Adipocyte (in vitro differentiated cells): ENCODE data around the gene ZNF786.

Source experiments
- DNase-seq: peaks from one replicate; pipeline ENCODE4 v3.0.0-alpha.2; 2015; ENCODE audit warnings: low read depth
- H3K27me3 ChIP-seq: replicated peaks from 2 replicates; pipeline ENCODE4 v1.7.0; 2013; ENCODE audit warnings: mild to moderate bottlenecking, low read length, moderate library complexity; ENCODE audit not compliant: control insufficient read depth, insufficient read depth
- H3K36me3 ChIP-seq: 2 replicates; pipeline ENCODE4 v1.7.0; 2013; ENCODE audit warnings: low read length, mild to moderate bottlenecking, moderate library complexity; ENCODE audit not compliant: control insufficient read depth, insufficient read depth, severe bottlenecking
- H3K4me1 ChIP-seq: 2 replicates; pipeline ENCODE4 v1.7.0; 2013; ENCODE audit warnings: mild to moderate bottlenecking, low read length, moderate library complexity; ENCODE audit not compliant: control insufficient read depth, insufficient read depth
- H3K4me3 ChIP-seq: 2 replicates; pipeline ENCODE4 v1.7.0; 2013; ENCODE audit warnings: mild to moderate bottlenecking, low read length, moderate library complexity
- H3K9ac ChIP-seq: 2 replicates; pipeline ENCODE4 v1.7.0; 2013; ENCODE audit warnings: mild to moderate bottlenecking, low read length, moderate library complexity
- H3K9me3 ChIP-seq: 2 replicates; pipeline ENCODE4 v1.7.0; 2013; ENCODE audit warnings: mild to moderate bottlenecking, low read length, moderate library complexity; ENCODE audit not compliant: control insufficient read depth

ZNF786 gene

GRCh38 chr7:149027611-149028345 is 62.7 kb downstream of the ZNF786 start:
- H3K27me3 ChIP-seq: no peaks in the 10 kb centered on the region
- peaks cover 17% of the 10 kb centered on the region for H3K4me1 ChIP-seq
- peak overlapping the region; percentile 94 for H3K4me3 ChIP-seq
- peak; percentile 61 for DNase-seq
- peak overlapping the region; percentile 95 for H3K9ac ChIP-seq
- H3K9me3 ChIP-seq: no peaks in the 10 kb centered on the region
- no peaks in the 10 kb centered on the region for H3K36me3 ChIP-seq

- Histone ChIP-seq H3K9ac (peak overlapping the region; percentile 95), H3K4me3 (peak overlapping the region; percentile 94), H3K36me3 (no peaks in the 10 kb centered on the region), H3K27me3 (no peaks in the 10 kb centered on the region), H3K9me3 (no peaks in the 10 kb centered on the region), H3K4me1 (peaks cover 17% of the 10 kb centered on the region)
- DNase-seq: peak; percentile 24
These were observed 63.5 kb downstream of the ZNF786 start for GRCh38 chr7:149027055-149027454.

- no peaks in the 10 kb centered on the region for H3K27me3 ChIP-seq
- H3K4me1 ChIP-seq: peaks cover 10% of the 10 kb centered on the region
- no peak overlapping the region for H3K9ac ChIP-seq
- H3K36me3 ChIP-seq: peaks cover 16% of the 10 kb centered on the region
- no peaks in the 10 kb centered on the region for H3K9me3 ChIP-seq
- H3K4me3 ChIP-seq: no peak overlapping the region
- no peak for DNase-seq
These were observed 66.9 kb downstream of the ZNF786 start for GRCh38 chr7:149023662-149024061.

GRCh38 chr7:149022756-149023360 is 67.7 kb downstream of the ZNF786 start:
- H3K27me3 ChIP-seq: no peaks in the 10 kb centered on the region
- H3K9me3 ChIP-seq: no peaks in the 10 kb centered on the region
- peaks cover 16% of the 10 kb centered on the region for H3K36me3 ChIP-seq
- H3K9ac ChIP-seq: no peak overlapping the region
- DNase-seq: no peak
- no peak overlapping the region for H3K4me3 ChIP-seq
- H3K4me1 ChIP-seq: peaks cover 10% of the 10 kb centered on the region

DNA sequence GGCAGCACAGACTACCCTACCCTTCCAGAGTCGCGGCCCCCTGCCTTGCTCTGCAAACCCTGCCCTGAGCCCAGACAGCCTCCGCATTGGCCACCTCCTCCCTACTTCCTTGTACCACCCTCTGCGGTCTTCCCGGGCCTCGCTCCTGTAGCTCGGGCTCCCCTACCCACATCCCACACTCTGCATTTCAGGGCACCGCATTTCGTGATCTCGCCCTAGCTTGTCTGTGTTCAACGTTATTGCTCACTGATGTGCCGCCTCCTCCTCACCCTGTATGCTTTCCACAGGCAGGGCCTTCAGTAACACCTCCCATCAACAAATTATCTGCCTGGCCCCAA is 68.8 kb downstream of the ZNF786 start:
- Histone ChIP-seq H3K9ac (no peak overlapping the region), H3K4me3 (no peak overlapping the region), H3K27me3 (no peaks in the 10 kb centered on the region), H3K4me1 (peaks cover 2% of the 10 kb centered on the region), H3K9me3 (no peaks in the 10 kb centered on the region), H3K36me3 (peaks cover 20% of the 10 kb centered on the region)
- DNase-seq: no peak

GRCh38 chr7:149020483-149020882 is 70.0 kb downstream of the ZNF786 start:
- no peak overlapping the region for H3K9ac ChIP-seq
- H3K9me3 ChIP-seq: no peaks in the 10 kb centered on the region
- H3K4me3 ChIP-seq: no peak overlapping the region
- no peak for DNase-seq
- H3K27me3 ChIP-seq: no peaks in the 10 kb centered on the region
- no peaks in the 10 kb centered on the region for H3K4me1 ChIP-seq
- H3K36me3 ChIP-seq: peaks cover 32% of the 10 kb centered on the region
